Stromal cell of bone marrow (primary cell): Measurements from ENCODE around the gene CLDN24.

Experiments used
- DNase-seq: peaks from one replicate; pipeline ENCODE4 v3.0.0-alpha.2; 2012; ENCODE audit warnings: low read depth

Gene CLDN24

GRCh38 chr4:183284258-183284785 is 37.9 kb downstream of the CLDN24 start:
- no peak for DNase-seq

- DNase-seq: no peak
Measured at GRCh38 chr4:183276106-183276505, 46.1 kb downstream of the CLDN24 start.

DNA sequence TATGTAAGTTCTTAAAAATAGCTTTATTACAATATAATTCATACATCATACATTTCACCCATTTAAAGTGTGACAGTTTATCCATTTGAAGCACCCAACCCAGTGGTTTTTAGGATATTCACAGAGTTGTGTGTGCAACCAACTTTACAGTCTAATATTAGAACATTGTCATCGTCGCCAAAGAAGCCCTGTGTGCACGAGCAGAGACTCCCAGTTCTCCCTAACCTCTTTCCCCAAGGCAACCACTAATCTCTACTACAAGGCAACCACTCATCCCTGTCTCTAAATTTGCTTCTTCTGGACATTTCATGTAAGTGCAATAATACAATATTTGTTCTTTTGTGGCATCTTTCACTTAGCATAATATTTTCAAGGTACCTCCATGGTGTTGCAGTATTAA is 49.8 kb downstream of the CLDN24 start:
- DNase-seq: no peak
